Endothelial cell of umbilical vein (primary cell): ENCODE data around the gene RNF111. TPM values are rescaled to one million over a fixed set of nuclear protein-coding genes. Genes with fewer than 3 reads are reported as not detected.

Experiments
- BruUV-seq: library from RNA; stranded (reverse); fragments of 400-500 nt; replicated peaks from 2 replicates; lab custom pipeline; 2021; lab: Mats Ljungman, UMichigan
- CTCF ChIA-PET: fragments of 300-600, 350-600 bp; sonication (Branson Sonifier 250); formaldehyde crosslinking; loops from one replicate; lab custom pipeline; 2021; ENCODE audit warnings: antibody characterized with exemption, inconsistent platforms; lab: Charles Lee
- POLR2A ChIA-PET: fragments of 300-600, 350-600 bp; sonication (Branson Sonifier 250); formaldehyde crosslinking; loops from one replicate; lab custom pipeline; 2021; ENCODE audit warnings: antibody characterized with exemption, inconsistent platforms; lab: Charles Lee
- DNase-seq: peaks from one replicate; pipeline ENCODE4 v3.0.0-alpha.2; 2011; ENCODE audit warnings: low read depth, low spot score
- FAIRE-seq: peaks from 2 replicates; lab custom pipeline; 2011; peaks lifted over from hg19 to GRCh38; lab: Jason Lieb, UNC
- H2AFZ ChIP-seq: 2 replicates; pipeline ENCODE4 v1.6.0; 2012; ENCODE audit warnings: low read depth, low read length, control low read depth, inconsistent platforms
- H3K27ac ChIP-seq: 2 replicates; pipeline ENCODE4 v1.5.1; 2011; ENCODE audit warnings: low read depth, mild to moderate bottlenecking, control low read depth, low read length, moderate library complexity; ENCODE audit not compliant: insufficient read depth
- H3K27me3 ChIP-seq, 2 experiments: 2 replicates each; pipeline versions ENCODE4 v1.6.0 to v1.6.1; 2011; ENCODE audit warnings: low read length in 2 of 2, mixed read lengths in 1 of 2; ENCODE audit not compliant: control insufficient read depth in 2 of 2, insufficient read depth in 2 of 2
- H3K36me3 ChIP-seq, 2 experiments: 2 replicates in 1 of 2; 3 replicates in 1 of 2; pipeline ENCODE4 v1.5.1; 2011; ENCODE audit warnings: low read length in 2 of 2, mild to moderate bottlenecking in 1 of 2, moderate library complexity in 1 of 2; ENCODE audit not compliant: control insufficient read depth in 2 of 2, insufficient read depth in 2 of 2; ENCODE audit errors: extremely low read depth in 1 of 2
- H3K4me1 ChIP-seq: 3 replicates; pipeline ENCODE4 v1.5.1; 2011; ENCODE audit warnings: mild to moderate bottlenecking, low read length; ENCODE audit not compliant: control insufficient read depth, insufficient read depth; ENCODE audit errors: extremely low read depth
- H3K4me2 ChIP-seq: 2 replicates; pipeline ENCODE4 v1.6.1; 2011; ENCODE audit warnings: low read length, control low read depth, mixed read lengths; ENCODE audit not compliant: insufficient read depth
- H3K4me3 ChIP-seq, 3 experiments: fragments of 200-600 bp in 1 of 3; sonication (generic), shearing (Covaris generic) in 1 of 3; replicated peaks in 1 of 3; 2 replicates each; pipeline ENCODE4 v1.5.1; 2011 to 2016; ENCODE audit warnings: control low read depth in 3 of 3, low read length in 3 of 3, mild to moderate bottlenecking in 2 of 3, inconsistent platforms in 1 of 3, low read depth in 1 of 3, moderate library complexity in 1 of 3; ENCODE audit not compliant: insufficient read depth in 1 of 3
- H3K79me2 ChIP-seq: 2 replicates; pipeline ENCODE4 v1.6.0; 2012; ENCODE audit warnings: low read length, inconsistent platforms; ENCODE audit not compliant: control insufficient read depth, insufficient read depth
- H3K9ac ChIP-seq: replicated peaks from 2 replicates; pipeline ENCODE3; 2011; ENCODE audit warnings: low read length, control low read depth; ENCODE audit not compliant: insufficient read depth; ENCODE audit errors: extremely low read depth
- H3K9me1 ChIP-seq: replicated peaks from 3 replicates; pipeline ENCODE4 v1.6.0; 2011; ENCODE audit warnings: mild to moderate bottlenecking, low read length; ENCODE audit not compliant: control insufficient read depth, insufficient read depth; ENCODE audit errors: extremely low read depth
- H3K9me3 ChIP-seq: replicated peaks from 2 replicates; pipeline ENCODE4 v1.5.1; 2012; ENCODE audit warnings: low read length, inconsistent platforms; ENCODE audit not compliant: control insufficient read depth, insufficient read depth
- H4K20me1 ChIP-seq: replicated peaks from 2 replicates; pipeline ENCODE3; 2011; ENCODE audit warnings: mild to moderate bottlenecking, low read length; ENCODE audit not compliant: control insufficient read depth, insufficient read depth; ENCODE audit errors: extremely low read depth
- CTCF ChIP-seq, 2 donors: IDR thresholded peaks; 1 replicate in 1 of 2; 2 replicates in 1 of 2; pipeline ENCODE4 v1.5.1; 2011; ENCODE audit warnings: low read length in 2 of 2, mild to moderate bottlenecking in 2 of 2, moderate library complexity in 2 of 2, control low read depth in 1 of 2, inconsistent platforms in 1 of 2, low read depth in 1 of 2; ENCODE audit not compliant: insufficient read depth in 1 of 2; ENCODE audit errors: extremely low read depth in 1 of 2
- EZH2 ChIP-seq: IDR thresholded peaks from 2 replicates; pipeline ENCODE4 v1.6.1; 2012; ENCODE audit warnings: borderline replicate concordance, low read depth, mild to moderate bottlenecking, moderate library complexity, low read length, inconsistent platforms; ENCODE audit not compliant: severe bottlenecking
- FOS ChIP-seq: IDR thresholded peaks from 2 replicates; pipeline ENCODE4 v1.6.1; 2011; ENCODE audit warnings: mild to moderate bottlenecking, low read length, moderate library complexity, borderline replicate concordance; ENCODE audit not compliant: insufficient read depth
- GATA2 ChIP-seq: IDR thresholded peaks from 2 replicates; pipeline ENCODE4 v1.7.0; 2011; ENCODE audit warnings: low read depth, mild to moderate bottlenecking, moderate library complexity, mixed read lengths, low read length; ENCODE audit not compliant: insufficient read length, insufficient read depth
- JUN ChIP-seq: IDR thresholded peaks from 2 replicates; pipeline ENCODE4 v1.6.1; 2011; ENCODE audit warnings: borderline replicate concordance, low read depth; ENCODE audit not compliant: insufficient read length, insufficient read depth
- MAX ChIP-seq: IDR thresholded peaks from 2 replicates; pipeline ENCODE4 v1.6.1; 2011; ENCODE audit not compliant: insufficient read depth, insufficient read length
- MYC ChIP-seq: IDR thresholded peaks from one replicate; pipeline ENCODE4 v1.6.1; 2011; ENCODE audit warnings: mild to moderate bottlenecking, low read depth, low read length
- POLR2A ChIP-seq: IDR thresholded peaks from 2 replicates; pipeline ENCODE4 v1.6.1; 2012; ENCODE audit warnings: low read depth, mild to moderate bottlenecking, control low read depth, low read length
- POLR2AphosphoS5 ChIP-seq: IDR thresholded peaks from 2 replicates; pipeline ENCODE4 v1.6.1; 2012; ENCODE audit warnings: low read depth, mild to moderate bottlenecking, control low read depth, low read length, moderate library complexity; ENCODE audit not compliant: insufficient read depth
- dilution Hi-C: fragments of 300-500 bp; cut with MboI; formaldehyde crosslinking; loops from one replicate; pipeline ENCODE4 v1.15.0; 2019; ENCODE audit warnings: low sequenced_read_pairs; ENCODE audit not compliant: extremely low pct_ligation_motif_present
- intact Hi-C: fragments of 100-400 bp; cut with micrococcal nuclease; formaldehyde crosslinking; loops from one replicate; pipeline ENCODE4 v1.10.0; 2022
- polyA plus RNA-seq, 4 experiments: library from polyadenylated mRNA; depleted of rRNA in 3 of 4; stranded (reverse) in 3 of 4; unstranded in 1 of 4; fragments of >200 nt; gene quantifications; 2 replicates each; pipeline versions ENCODE4 v1.2.1 to v1.2.3, GENCODE V29; 2011 to 2012; ENCODE audit warnings: missing spikeins in 1 of 4
- total RNA-seq: library from RNA; stranded (reverse); gene quantifications from 2 replicates; pipeline ENCODE4 v1.2.3, GENCODE V29; 2021

Gene RNF111
- total and polyA plus RNA-seq, 2 donors (not counting 3 experiments of a cell fraction or from before 2014, with no cell fraction given) = 22.3 to 42.6 TPM

GRCh38 chr15:59018833-59019232, 31.4 kb downstream of the RNF111 start:
- FAIRE-seq (no peak), DNase-seq (no peak)
- no peak overlapping the region for H3K27ac ChIP-seq
- intact Hi-C loops (no loop called here), dilution Hi-C loops (no loop called here)
- BruUV-seq = no TSS peak
- peaks cover 43% of the 10 kb centered on the region for H3K79me2 ChIP-seq
- no peak overlapping the region for H3K4me3 ChIP-seq
- peaks cover 0 to 6% of the 10 kb centered on the region in 2 experiments for H3K36me3 ChIP-seq
- no peak for TF ChIP-seq FOS
- no peak for TF ChIP-seq POLR2A
- TF ChIP-seq CTCF (IDR thresholded peaks at IDR 0.05; ENCODE audit: extremely low read depth in 1 of 2, insufficient read depth in 1 of 2, low read depth in 1 of 2, low read length in 2 of 2) = no peak
- TF ChIP-seq GATA2 = no peak
- TF ChIP-seq POLR2AphosphoS5 = no peak
- no peak for TF ChIP-seq MAX
- no peak for TF ChIP-seq EZH2
- no peak for TF ChIP-seq JUN
- TF ChIP-seq MYC = no peak
- H3K9me3 ChIP-seq = no peaks in the 10 kb centered on the region
- no peaks in the 10 kb centered on the region for H3K27me3 ChIP-seq
- H2AFZ ChIP-seq = no peak overlapping the region
- H3K4me1 ChIP-seq = no peaks in the 10 kb centered on the region
- ChIA-PET POLR2A (no interaction called here), CTCF (interaction anchor here (1.5 kb wide), 1 partner anchor 13 kb away, joined by 3 read pairs; no protein-coding TSS in a partner anchor)
- H3K4me2 ChIP-seq = no peak overlapping the region
- H3K9ac ChIP-seq = no peak overlapping the region
- no peaks in the 10 kb centered on the region for H3K9me1 ChIP-seq
- H4K20me1 ChIP-seq = no peaks in the 10 kb centered on the region
